Measurements from ENCODE around the gene LATS1.
"Not testable (repeated sequence)": the region's sequence is repeated elsewhere in the genome, so short reads cannot be mapped to it uniquely, and the experiment has no call there.

The LATS1 gene

GRCh38 chr6:149672265-149672664 is 45.6 kb downstream of the LATS1 start:
- DNase-seq (ENCODE audit: low read depth in 3 of 3, low spot score in 1 of 3), result not testable (repeated sequence)

GRCh38 chr6:149660028-149660427 is 57.9 kb downstream of the LATS1 start:
- no peak for DNase-seq (ENCODE audit: low read depth in 3 of 3, low spot score in 1 of 3)

GRCh38 chr6:149657441-149657840 is 60.5 kb downstream of the LATS1 start:
- DNase-seq (ENCODE audit: low read depth in 3 of 3, low spot score in 1 of 3), result no peak

GRCh38 chr6:149651056-149651455 is 66.8 kb downstream of the LATS1 start:
- DNase-seq (ENCODE audit: low read depth in 3 of 3, low spot score in 1 of 3), result no peak

- peak; percentile 68 to 79 (median 73) for DNase-seq (ENCODE audit: low read depth in 3 of 3, low spot score in 1 of 3)
Observed at GRCh38 chr6:149648148-149649145, 69.5 kb downstream of the LATS1 start, which contains the start of gene KATNA1. Gene KATNA1 (minus strand): TSS chr6:149648714. CDS start chr6:149638547, 10,167 bp downstream.

GRCh38 chr6:149646599-149646998 is 71.3 kb downstream of the LATS1 start:
- no peak for DNase-seq (ENCODE audit: low read depth in 3 of 3, low spot score in 1 of 3)

GRCh38 chr6:149642829-149643580 is 74.9 kb downstream of the LATS1 start:
- DNase-seq (ENCODE audit: low read depth in 3 of 3, low spot score in 1 of 3), result no peak

- DNase-seq (ENCODE audit: low read depth in 3 of 3, low spot score in 1 of 3), result no peak
Observed at GRCh38 chr6:149636124-149636523, 81.8 kb downstream of the LATS1 start.

- no peak for DNase-seq (ENCODE audit: low read depth in 3 of 3, low spot score in 1 of 3)
Observed at GRCh38 chr6:149634315-149634714, 83.6 kb downstream of the LATS1 start.

GRCh38 chr6:149628875-149629510 is 88.9 kb downstream of the LATS1 start:
- no peak for DNase-seq (ENCODE audit: low read depth in 3 of 3, low spot score in 1 of 3)

GRCh38 chr6:149627672-149628071 is 90.2 kb downstream of the LATS1 start:
- no peak for DNase-seq (ENCODE audit: low read depth in 3 of 3, low spot score in 1 of 3)

GRCh38 chr6:149615805-149616204 is 102.1 kb downstream of the LATS1 start:
- DNase-seq (ENCODE audit: low read depth in 3 of 3, low spot score in 1 of 3), result no peak

- no peak for DNase-seq (ENCODE audit: low read depth in 3 of 3, low spot score in 1 of 3)
Observed at GRCh38 chr6:149614337-149614736, 103.6 kb downstream of the LATS1 start.

- DNase-seq (ENCODE audit: low read depth in 3 of 3, low spot score in 1 of 3), result no peak
Observed at GRCh38 chr6:149608381-149608982, 109.4 kb downstream of the LATS1 start.
